ENCODE data around the gene CDC14C. TPM values are rescaled to one million over a fixed set of nuclear protein-coding genes. Genes with fewer than 3 reads are reported as not detected.

CDC14C gene
- not detected in 2 replicates for total RNA-seq (2011; cell fraction: chromatin; rRNA removed; ENCODE audit: low replicate concordance)
- not detected in 2 replicates for total RNA-seq (2011; cell fraction: nucleolus; rRNA removed)
- total RNA-seq (2011; cell fraction: nucleoplasm; rRNA removed): not detected in 2 replicates
- total RNA-seq (2014; rRNA removed) (not detected in 2 replicates), total RNA-seq (2014; rRNA removed; fragmentation: Illumina TruSeq; extraction: Trizol) (not detected in 2 replicates), total RNA-seq (2015; rRNA removed; fragmentation: Illumina TruSeq; extraction: Trizol) (not detected in 2 replicates), total RNA-seq (2021) (not detected in 2 replicates), polyA plus RNA-seq (2011; rRNA removed) (not detected in 2 replicates), polyA plus RNA-seq (2014; fragmentation: Illumina TruSeq; extraction: Trizol) (not detected in 2 replicates), polyA plus RNA-seq (2014; fragmentation: Nextera tagmentation; extraction: Ambion mirVana) (not detected), polyA plus RNA-seq (2014; rRNA removed) (not detected in 2 replicates), polyA minus RNA-seq (2011; rRNA and poly(A)+ RNA removed) (not detected in 2 replicates), Bru-seq, nascent RNA (not detected), BruChase-seq, experiment 1, labeled RNA remaining after a 2-hour chase (not detected), BruChase-seq, experiment 2, labeled RNA remaining after a 6-hour chase (not detected)
- polyA plus RNA-seq (2011; cell fraction: cytosol; rRNA removed): not detected in 2 replicates
- polyA plus RNA-seq (2011; cell fraction: nucleus; rRNA removed): not detected in 2 replicates
- polyA plus RNA-seq (2012): not detected in 2 replicates
- not detected in 2 replicates for polyA minus RNA-seq (2011; cell fraction: cytosol; rRNA and poly(A)+ RNA removed)
- not detected in 2 replicates for polyA minus RNA-seq (2011; cell fraction: nucleus; rRNA and poly(A)+ RNA removed)
- long read RNA-seq, experiment 1: 0 reads
- long read RNA-seq, experiment 2: 0 reads
- long read RNA-seq, experiment 3: 0 reads

- H4K20me1 ChIP-seq (replicated peaks; ENCODE audit: control insufficient read depth, insufficient read depth, low read length): no peaks in the 10 kb centered on the region
- H3K9me1 ChIP-seq (ENCODE audit: control insufficient read depth, insufficient read depth, low read length): no peaks in the 10 kb centered on the region
- in situ Hi-C loops (cut with MboI): no loop called here
- intact Hi-C loops (cut with micrococcal nuclease): no loop called here
- ChIA-PET POLR2A (no interaction called here), CTCF (ENCODE audit: low intra/inter-chr PET ratio) (no interaction called here)
- FAIRE-seq: no peak
- H3K9me3 ChIP-seq (replicated peaks; ENCODE audit: control insufficient read depth, insufficient read depth, low read depth, low read length): no peaks in the 10 kb centered on the region
- no peak for ATAC-seq
- BruUV-seq (replicated peaks): no TSS peak
- TF ChIP-seq CREBBP (IDR thresholded peaks at IDR 0.05; ENCODE audit: low read depth, low read length) (no peak), MBD2 (IDR thresholded peaks at IDR 0.05; ENCODE audit: borderline replicate concordance, low read depth) (no peak)
- no peak within 1 kb of the TSS for H2AFZ ChIP-seq (ENCODE audit: low read depth, low read length)
- H3K9ac ChIP-seq (ENCODE audit: insufficient read depth in 1 of 2, low read depth in 2 of 2, low read length in 2 of 2): no peak within 1 kb of the TSS
- no peaks in the 10 kb centered on the region for H3K4me1 ChIP-seq (replicated peaks in 1 of 2; ENCODE audit: control insufficient read depth in 2 of 2, insufficient read depth in 2 of 2, low read length in 2 of 2)
- no peak within 1 kb of the TSS for H3K4me3 ChIP-seq
- H3K27ac ChIP-seq (ENCODE audit: extremely low read depth, low read depth, low read length): no peak within 1 kb of the TSS
- 4% methylated on average over 35 of the region's 46 CpGs for WGBS (ENCODE audit: insufficient coverage, low coverage, missing lambda C conversion rate)
- no peak for DNase-seq (ENCODE audit: extremely low read depth in 1 of 4, low spot score in 3 of 4)
- H3K79me2 ChIP-seq (ENCODE audit: control insufficient read depth, insufficient read depth, low read length): no peaks in the 10 kb centered on the region
- no peaks in the 10 kb centered on the region for H3K27me3 ChIP-seq (ENCODE audit: control insufficient read depth in 2 of 2, insufficient read depth in 2 of 2, low read length in 2 of 2)
- H3K36me3 ChIP-seq (ENCODE audit: control insufficient read depth, insufficient read depth, low read length): no peaks in the 10 kb centered on the region
- H3K4me2 ChIP-seq (ENCODE audit: insufficient read depth, low read length): no peak within 1 kb of the TSS
These were observed at the start of gene CDC14C for GRCh38 chr7:48924433-48924832. TSS of gene CDC14C (plus strand) at chr7:48924547. CDS start at chr7:48924673, 126 bp downstream.
